Activated naive CD8-positive, alpha-beta T cell treated with anti-CD3 and anti-CD28 coated beads for 36 hours (primary cell): ENCODE data around the gene CLHC1. TPM values are rescaled to one million over a fixed set of nuclear protein-coding genes. Genes with fewer than 3 reads are reported as not detected.
"Not testable (repeated sequence)": the region's sequence is repeated elsewhere in the genome, so short reads cannot be mapped to it uniquely, and the experiment has no call there.

Experiments
- DNase-seq: peaks from one replicate; pipeline ENCODE4 v3.0.0; 2021
- H3K27ac Mint-ChIP-seq: one replicate; pipeline ENCODE4 v1.8.0; 2022; ENCODE audit warnings: mild to moderate bottlenecking, moderate library complexity, mixed read lengths
- H3K27me3 Mint-ChIP-seq: one replicate; pipeline ENCODE4 v1.8.0; 2022; ENCODE audit warnings: mild to moderate bottlenecking, mixed read lengths
- H3K36me3 Mint-ChIP-seq: one replicate; pipeline ENCODE4 v1.8.0; 2021; ENCODE audit warnings: mild to moderate bottlenecking, mixed read lengths
- H3K4me1 Mint-ChIP-seq: one replicate; pipeline ENCODE4 v1.8.0; 2021; ENCODE audit warnings: mixed read lengths
- H3K4me3 Mint-ChIP-seq: one replicate; pipeline ENCODE4 v1.8.0; 2022; ENCODE audit warnings: mild to moderate bottlenecking, moderate library complexity, mixed read lengths
- H3K9me3 Mint-ChIP-seq: one replicate; pipeline ENCODE4 v1.8.0; 2022; ENCODE audit warnings: mixed read lengths
- total RNA-seq, 2 experiments: library from RNA; stranded (reverse); gene quantifications; one replicate each; pipeline ENCODE4 v1.2.3, GENCODE V29; 2021

The CLHC1 gene
- total RNA-seq, 2 experiments from 2014 or later = 5.8 to 7.8 TPM

DNA sequence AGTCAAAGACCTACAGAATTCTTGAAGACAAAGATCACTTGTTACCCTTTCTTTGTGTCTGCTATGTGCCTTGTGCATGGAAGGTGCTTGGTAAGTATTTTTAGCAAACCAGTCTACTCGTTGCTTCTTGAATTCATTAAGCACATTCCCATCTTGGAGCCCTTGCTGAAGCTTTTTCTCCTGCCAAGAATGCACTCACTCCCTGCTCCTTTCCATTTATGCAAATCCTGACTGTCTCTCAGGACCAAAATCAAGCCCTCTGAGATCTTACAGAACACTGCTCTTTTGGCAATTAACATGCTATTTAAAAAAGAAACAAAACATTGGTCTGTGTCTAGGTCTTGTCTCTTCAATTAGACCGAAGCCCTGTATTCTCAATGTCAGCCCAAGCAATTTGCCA lies 75.8 kb downstream of the CLHC1 start:
- Mint-ChIP-seq H3K36me3 (no peaks in the 10 kb centered on the region), H3K27ac (no peak overlapping the region), H3K4me1 (peaks cover 5% of the 10 kb centered on the region), H3K4me3 (no peak overlapping the region), H3K9me3 (no peaks in the 10 kb centered on the region), H3K27me3 (no peaks in the 10 kb centered on the region)
- no peak for DNase-seq

- H3K27me3 Mint-ChIP-seq = no peaks in the 10 kb centered on the region
- peaks cover 5% of the 10 kb centered on the region for H3K4me1 Mint-ChIP-seq
- H3K4me3 Mint-ChIP-seq = no peak overlapping the region
- no peaks in the 10 kb centered on the region for H3K36me3 Mint-ChIP-seq
- H3K27ac Mint-ChIP-seq = no peak overlapping the region
- no peaks in the 10 kb centered on the region for H3K9me3 Mint-ChIP-seq
- DNase-seq = no peak
These were observed 76.3 kb downstream of the CLHC1 start for GRCh38 chr2:55155764-55156281.

GRCh38 chr2:55155206-55155605 lies 76.9 kb downstream of the CLHC1 start:
- no peak overlapping the region for H3K27ac Mint-ChIP-seq
- no peaks in the 10 kb centered on the region for H3K9me3 Mint-ChIP-seq
- H3K4me3 Mint-ChIP-seq = no peak overlapping the region
- DNase-seq = no peak
- H3K4me1 Mint-ChIP-seq = peaks cover 5% of the 10 kb centered on the region
- H3K27me3 Mint-ChIP-seq = no peaks in the 10 kb centered on the region
- no peaks in the 10 kb centered on the region for H3K36me3 Mint-ChIP-seq

DNA sequence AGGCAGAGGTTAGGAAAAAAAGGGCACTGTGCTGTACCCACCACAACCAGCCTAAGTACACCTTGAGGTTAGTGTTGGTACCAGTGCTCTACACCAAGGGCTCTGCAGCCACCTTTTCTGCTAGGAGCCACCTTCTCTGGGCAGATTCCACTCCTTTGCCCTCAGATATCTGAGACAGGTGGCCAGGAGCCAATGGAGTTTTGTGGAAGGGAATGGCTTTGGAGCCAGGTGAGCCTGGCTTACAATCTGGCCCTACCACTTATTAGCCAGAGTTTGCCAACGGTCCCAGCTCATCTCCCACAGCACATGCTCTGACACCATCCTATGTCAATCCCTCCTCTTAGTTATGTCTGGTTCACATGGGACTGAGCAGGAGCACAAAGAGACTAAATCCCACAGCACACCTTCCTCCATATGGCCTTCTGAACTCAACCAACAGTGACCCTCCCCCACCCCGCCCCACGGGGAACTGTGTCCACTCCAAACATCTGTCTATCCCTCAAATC lies 77.5 kb downstream of the CLHC1 start:
- Mint-ChIP-seq H3K27ac (no peak overlapping the region), H3K4me1 (peaks cover 5% of the 10 kb centered on the region), H3K4me3 (no peak overlapping the region), H3K9me3 (no peaks in the 10 kb centered on the region), H3K36me3 (no peaks in the 10 kb centered on the region), H3K27me3 (no peaks in the 10 kb centered on the region)
- DNase-seq = no peak

GRCh38 chr2:55153584-55154299 lies 78.4 kb downstream of the CLHC1 start:
- Mint-ChIP-seq H3K4me1 (peaks cover 5% of the 10 kb centered on the region), H3K36me3 (no peaks in the 10 kb centered on the region), H3K9me3 (no peaks in the 10 kb centered on the region), H3K27ac (no peak overlapping the region), H3K27me3 (no peaks in the 10 kb centered on the region), H3K4me3 (no peak overlapping the region)
- DNase-seq = no peak

DNA sequence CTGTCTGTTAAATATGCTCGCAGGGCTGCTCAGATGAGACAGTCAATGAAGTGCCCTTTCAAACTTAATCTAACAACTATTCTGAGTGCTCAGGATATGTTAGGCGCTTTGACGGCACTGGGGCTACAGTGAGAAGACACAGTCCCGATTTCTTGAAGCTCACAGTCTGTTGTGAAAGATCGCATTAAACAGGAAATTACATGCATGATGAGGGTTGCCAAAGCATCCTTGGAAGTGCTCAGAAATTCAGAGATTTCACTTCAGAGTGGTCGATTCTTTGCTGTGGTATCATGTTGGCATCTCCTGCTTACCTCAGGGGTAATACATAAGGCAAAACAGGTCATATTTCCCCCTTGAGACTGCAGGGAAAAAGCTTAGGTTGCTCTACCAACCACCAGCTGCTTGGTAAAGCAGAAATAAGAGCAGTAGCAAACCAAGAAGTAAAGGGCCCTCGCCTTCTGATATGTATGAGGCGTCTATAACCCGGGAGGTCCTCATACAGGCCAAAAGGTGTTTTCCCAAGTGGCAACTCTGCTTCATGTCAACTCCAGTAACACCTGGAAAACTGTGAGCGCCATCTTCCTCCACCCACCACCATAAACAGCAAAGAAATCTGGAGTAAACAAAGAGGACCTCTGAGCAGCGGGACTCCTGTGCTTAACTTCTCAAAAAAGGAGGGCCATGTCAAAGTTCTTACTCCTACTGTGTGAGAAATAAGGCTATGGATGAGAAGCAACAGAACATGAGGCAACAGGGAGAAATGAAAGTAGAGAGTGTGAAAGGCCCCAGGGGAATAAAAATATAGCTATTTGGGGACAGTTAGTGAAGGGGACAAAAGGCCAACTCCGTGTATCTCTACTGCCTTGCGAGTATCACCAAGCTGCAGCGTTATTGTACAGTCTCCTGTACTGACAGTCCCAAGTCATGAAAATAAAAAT lies 79.3 kb downstream of the CLHC1 start:
- no peaks in the 10 kb centered on the region for H3K27me3 Mint-ChIP-seq
- DNase-seq = no peak
- H3K4me3 Mint-ChIP-seq = no peak overlapping the region
- H3K4me1 Mint-ChIP-seq = peaks cover 5% of the 10 kb centered on the region
- no peak overlapping the region for H3K27ac Mint-ChIP-seq
- no peaks in the 10 kb centered on the region for H3K9me3 Mint-ChIP-seq
- H3K36me3 Mint-ChIP-seq = no peaks in the 10 kb centered on the region

- no peak overlapping the region for H3K4me3 Mint-ChIP-seq
- DNase-seq = no peak
- no peaks in the 10 kb centered on the region for H3K9me3 Mint-ChIP-seq
- no peaks in the 10 kb centered on the region for H3K4me1 Mint-ChIP-seq
- H3K27ac Mint-ChIP-seq = no peak overlapping the region
- H3K36me3 Mint-ChIP-seq = no peaks in the 10 kb centered on the region
- no peaks in the 10 kb centered on the region for H3K27me3 Mint-ChIP-seq
These were observed 80.2 kb downstream of the CLHC1 start for GRCh38 chr2:55151733-55152433.

DNA sequence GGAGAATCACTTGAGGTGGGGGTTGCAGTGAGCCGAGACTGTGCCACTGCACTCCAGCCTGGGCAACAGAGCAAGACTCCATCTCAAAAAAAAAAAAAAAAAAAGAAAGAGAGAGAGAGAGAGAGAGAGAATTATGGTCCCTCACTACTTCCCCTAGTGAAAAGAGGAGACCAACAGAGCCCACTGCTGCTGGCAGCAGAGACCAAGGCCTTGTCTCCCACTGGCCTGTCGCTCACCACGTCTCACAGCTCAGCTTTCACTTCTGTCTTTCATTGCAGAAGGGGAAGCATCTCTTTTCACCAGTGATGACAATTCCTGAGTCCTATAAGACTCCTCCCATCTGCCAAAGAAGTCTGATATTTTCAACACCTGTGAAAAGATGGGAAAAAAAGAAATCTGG lies 81.3 kb downstream of the CLHC1 start:
- Mint-ChIP-seq H3K27ac (no peak overlapping the region), H3K27me3 (no peaks in the 10 kb centered on the region), H3K9me3 (no peaks in the 10 kb centered on the region), H3K4me1 (no peaks in the 10 kb centered on the region), H3K36me3 (no peaks in the 10 kb centered on the region), H3K4me3 (no peak overlapping the region)
- no peak for DNase-seq

- Mint-ChIP-seq H3K27ac (no peak overlapping the region), H3K4me1 (no peaks in the 10 kb centered on the region), H3K4me3 (no peak overlapping the region), H3K27me3 (no peaks in the 10 kb centered on the region), H3K9me3 (no peaks in the 10 kb centered on the region), H3K36me3 (no peaks in the 10 kb centered on the region)
- DNase-seq = no peak
These were observed 83.8 kb downstream of the CLHC1 start for GRCh38 chr2:55148269-55148668.

DNA sequence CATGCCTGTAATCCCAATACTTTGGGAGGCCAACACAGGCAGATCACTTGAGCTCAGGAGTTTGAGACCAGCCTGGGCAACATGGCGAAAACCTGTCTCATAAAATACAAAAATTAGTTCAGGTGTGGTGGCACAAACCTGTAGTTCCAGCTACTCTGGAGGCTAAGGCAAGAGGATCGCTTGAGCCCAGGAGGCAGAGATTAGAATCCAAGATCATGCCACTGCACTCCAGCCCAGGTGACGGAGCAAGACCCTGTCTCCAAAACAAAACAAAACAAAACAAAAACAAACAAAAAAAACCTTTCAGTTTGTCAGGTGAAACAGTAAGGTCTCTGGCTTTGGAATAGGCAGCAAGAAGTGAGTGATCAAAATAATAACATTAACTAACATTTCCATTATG lies 84.6 kb downstream of the CLHC1 start:
- Mint-ChIP-seq H3K27me3 (no peaks in the 10 kb centered on the region), H3K4me3 (no peak overlapping the region), H3K9me3 (no peaks in the 10 kb centered on the region), H3K27ac (no peak overlapping the region), H3K4me1 (no peaks in the 10 kb centered on the region), H3K36me3 (no peaks in the 10 kb centered on the region)
- DNase-seq = no peak

- H3K4me1 Mint-ChIP-seq = peaks cover 3% of the 10 kb centered on the region
- no peaks in the 10 kb centered on the region for H3K9me3 Mint-ChIP-seq
- H3K4me3 Mint-ChIP-seq = no peak overlapping the region
- no peaks in the 10 kb centered on the region for H3K27me3 Mint-ChIP-seq
- no peak for DNase-seq
- no peak overlapping the region for H3K27ac Mint-ChIP-seq
- H3K36me3 Mint-ChIP-seq = no peaks in the 10 kb centered on the region
These were observed 85.1 kb downstream of the CLHC1 start for GRCh38 chr2:55147041-55147440.

DNA sequence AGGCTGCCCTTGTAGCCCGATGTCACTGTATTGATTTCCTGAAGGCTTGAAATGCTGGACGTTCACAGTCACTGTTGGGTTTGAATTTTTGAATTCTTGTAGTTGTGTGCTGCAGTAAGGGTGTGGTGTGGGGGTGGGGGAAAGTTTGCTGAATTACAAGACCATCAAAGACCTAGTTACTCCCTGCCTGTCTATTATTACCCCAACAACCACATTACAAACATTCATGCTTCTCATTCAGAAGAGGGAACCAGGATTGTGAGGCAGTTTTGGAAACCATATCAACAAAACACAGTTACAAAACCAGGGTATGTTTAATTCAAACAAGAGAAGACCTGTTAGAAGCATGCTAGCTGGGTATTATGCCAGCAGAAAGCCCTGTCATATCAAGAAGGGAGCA lies 85.8 kb downstream of the CLHC1 start:
- DNase-seq = no peak
- peaks cover 8% of the 10 kb centered on the region for H3K4me1 Mint-ChIP-seq
- H3K4me3 Mint-ChIP-seq = no peak overlapping the region
- no peaks in the 10 kb centered on the region for H3K27me3 Mint-ChIP-seq
- H3K27ac Mint-ChIP-seq = no peak overlapping the region
- no peaks in the 10 kb centered on the region for H3K9me3 Mint-ChIP-seq
- H3K36me3 Mint-ChIP-seq = no peaks in the 10 kb centered on the region

DNA sequence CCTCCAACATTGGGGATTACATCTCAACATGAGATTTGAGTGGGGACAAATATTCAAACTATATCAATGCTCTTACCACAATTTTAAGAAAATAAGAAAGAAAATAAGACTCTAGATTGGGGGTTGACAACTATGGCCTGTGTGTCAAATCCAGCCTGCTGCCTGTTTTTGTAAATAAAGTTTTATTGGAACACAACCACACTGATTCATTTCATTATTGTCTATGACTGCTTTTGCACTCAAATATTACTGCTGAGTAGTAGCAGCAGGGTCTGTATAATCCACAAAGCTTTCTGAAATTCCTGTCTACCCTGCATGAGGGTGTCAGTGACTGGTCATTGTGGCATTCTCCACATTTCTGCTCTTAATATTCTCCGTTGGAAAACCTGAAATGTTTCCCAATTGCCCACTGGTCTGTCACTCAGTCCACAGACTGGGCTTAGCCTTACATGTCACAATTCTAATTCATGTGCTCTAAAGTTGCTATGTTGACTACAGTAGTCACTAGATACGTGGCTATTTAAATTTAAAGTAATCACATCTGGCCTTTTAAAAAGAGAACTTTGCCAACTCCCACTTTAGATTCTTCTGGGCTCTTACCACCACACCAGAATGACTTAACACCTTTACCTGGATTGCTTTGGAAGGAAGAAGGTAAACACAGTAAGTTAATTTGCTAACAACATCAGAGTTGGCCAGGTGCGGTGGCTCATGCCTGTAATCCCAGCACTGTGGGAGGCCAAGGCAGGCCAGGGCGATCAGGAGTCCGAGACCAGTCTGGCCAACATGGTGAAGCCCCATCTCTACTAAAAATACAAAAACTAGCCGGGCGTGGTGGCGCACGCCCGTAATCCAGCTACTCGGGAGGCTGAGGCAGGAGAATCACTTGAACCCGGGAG lies 86.9 kb downstream of the CLHC1 start:
- Mint-ChIP-seq H3K4me1 (peaks cover 8% of the 10 kb centered on the region), H3K9me3 (no peaks in the 10 kb centered on the region), H3K27me3 (no peaks in the 10 kb centered on the region), H3K27ac (no peak overlapping the region), H3K4me3 (no peak overlapping the region), H3K36me3 (no peaks in the 10 kb centered on the region)
- DNase-seq = no peak

GRCh38 chr2:55143706-55144105 lies 88.4 kb downstream of the CLHC1 start:
- not testable (repeated sequence) for H3K36me3 Mint-ChIP-seq, H3K9me3 Mint-ChIP-seq, H3K4me3 Mint-ChIP-seq, DNase-seq, H3K27me3 Mint-ChIP-seq, H3K27ac Mint-ChIP-seq, H3K4me1 Mint-ChIP-seq
